HEK293T (cell line): ENCODE measurements around the gene COPS8.

Experiments used
- CTCF ChIA-PET: fragments of 350-600 bp; formaldehyde crosslinking; extraction: SDS; loops from one replicate; lab custom pipeline; 2021; ENCODE audit warnings: antibody characterized with exemption, inconsistent platforms; lab: Yijun Ruan, JAX
- POLR2A ChIA-PET: fragments of 350-600 bp; formaldehyde crosslinking; extraction: SDS; loops from one replicate; lab custom pipeline; 2020; ENCODE audit warnings: antibody characterized with exemption, inconsistent platforms; lab: Yijun Ruan, JAX
- DNase-seq: peaks from one replicate; pipeline ENCODE4 v3.0.0; 2012; ENCODE audit warnings: mixed read lengths; ENCODE audit errors: extremely low spot score
- ARNT ChIP-seq: fragments of 450-650 bp; IDR thresholded peaks from 2 replicates; pipeline ENCODE4 v1.6.1; 2017; ENCODE audit warnings: mild to moderate bottlenecking
- BHLHE40 ChIP-seq: fragments of 450-650 bp; IDR thresholded peaks from 2 replicates; pipeline ENCODE4 v1.6.1; 2016; ENCODE audit warnings: mild to moderate bottlenecking, moderate library complexity, borderline replicate concordance
- CTBP1 ChIP-seq: fragments of 450-650 bp; IDR thresholded peaks from 2 replicates; pipeline ENCODE4 v1.6.1; 2016; ENCODE audit warnings: borderline replicate concordance
- ELF4 ChIP-seq: fragments of 450-650 bp; IDR thresholded peaks from 2 replicates; pipeline ENCODE4 v1.6.1; 2017; ENCODE audit warnings: antibody characterized with exemption
- FOXA1 ChIP-seq: fragments of 450-650 bp; IDR thresholded peaks from 2 replicates; pipeline ENCODE4 v1.6.1; 2016; ENCODE audit warnings: mild to moderate bottlenecking
- FOXK2 ChIP-seq: fragments of 450-650 bp; IDR thresholded peaks from 2 replicates; pipeline ENCODE4 v1.6.1; 2016; ENCODE audit warnings: mild to moderate bottlenecking
- FOXM1 ChIP-seq: fragments of 450-650 bp; IDR thresholded peaks from 2 replicates; pipeline ENCODE4 v1.6.1; 2017; ENCODE audit warnings: mild to moderate bottlenecking, borderline replicate concordance
- HDGF ChIP-seq: fragments of 450-650 bp; IDR thresholded peaks from 2 replicates; pipeline ENCODE4 v1.6.1; 2017; ENCODE audit warnings: antibody characterized with exemption, borderline replicate concordance
- L3MBTL2 ChIP-seq: fragments of 450-650 bp; conservative IDR thresholded peaks from 2 replicates; pipeline ENCODE4 v1.6.1; 2016; ENCODE audit warnings: mild to moderate bottlenecking
- LEF1 ChIP-seq: fragments of 450-650 bp; IDR thresholded peaks from 2 replicates; pipeline ENCODE4 v1.6.1; 2017; ENCODE audit warnings: mild to moderate bottlenecking, borderline replicate concordance
- NFRKB ChIP-seq: fragments of 450-650 bp; IDR thresholded peaks from 2 replicates; pipeline ENCODE4 v1.6.1; 2016; ENCODE audit warnings: mild to moderate bottlenecking, moderate library complexity
- SP1 ChIP-seq: fragments of 450-650 bp; IDR thresholded peaks from 2 replicates; pipeline ENCODE4 v1.6.1; 2017
- SUZ12 ChIP-seq: fragments of 450-650 bp; IDR thresholded peaks from 2 replicates; pipeline ENCODE4 v1.6.1; 2016; ENCODE audit warnings: mild to moderate bottlenecking
- TARDBP ChIP-seq: fragments of 450-650 bp; IDR thresholded peaks from 2 replicates; pipeline ENCODE4 v1.6.1; 2016
- ZNF384 ChIP-seq: fragments of 450-650 bp; IDR thresholded peaks from 2 replicates; pipeline ENCODE4 v1.6.1; 2016
- TF ChIP-seq, protein P1 (sequence below): fragments of 450-650 bp; IDR thresholded peaks from 2 replicates; pipeline ENCODE4 v1.6.1; 2016

The COPS8 gene

DNA sequence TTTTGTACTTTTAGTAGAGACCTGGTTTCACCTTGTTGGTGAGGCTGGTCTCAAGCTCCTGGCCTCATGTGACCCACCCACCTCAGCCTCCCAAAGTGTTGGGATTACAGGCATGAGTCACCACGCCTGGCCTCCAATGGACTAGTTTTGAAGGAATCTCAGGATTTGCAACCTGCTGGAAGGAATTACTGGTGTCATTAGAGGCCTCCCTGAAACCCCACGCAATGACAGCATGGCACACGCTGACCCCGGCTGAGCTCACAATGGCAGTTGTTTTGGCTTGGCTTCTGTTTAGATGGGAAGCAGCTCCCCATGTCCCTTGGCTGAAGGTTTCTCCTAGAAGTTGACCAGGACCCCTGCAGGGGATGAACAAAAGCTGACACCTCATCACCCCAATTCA, 23.1 kb upstream of the COPS8 start:
- CTCF ChIA-PET, result no interaction called here

DNA sequence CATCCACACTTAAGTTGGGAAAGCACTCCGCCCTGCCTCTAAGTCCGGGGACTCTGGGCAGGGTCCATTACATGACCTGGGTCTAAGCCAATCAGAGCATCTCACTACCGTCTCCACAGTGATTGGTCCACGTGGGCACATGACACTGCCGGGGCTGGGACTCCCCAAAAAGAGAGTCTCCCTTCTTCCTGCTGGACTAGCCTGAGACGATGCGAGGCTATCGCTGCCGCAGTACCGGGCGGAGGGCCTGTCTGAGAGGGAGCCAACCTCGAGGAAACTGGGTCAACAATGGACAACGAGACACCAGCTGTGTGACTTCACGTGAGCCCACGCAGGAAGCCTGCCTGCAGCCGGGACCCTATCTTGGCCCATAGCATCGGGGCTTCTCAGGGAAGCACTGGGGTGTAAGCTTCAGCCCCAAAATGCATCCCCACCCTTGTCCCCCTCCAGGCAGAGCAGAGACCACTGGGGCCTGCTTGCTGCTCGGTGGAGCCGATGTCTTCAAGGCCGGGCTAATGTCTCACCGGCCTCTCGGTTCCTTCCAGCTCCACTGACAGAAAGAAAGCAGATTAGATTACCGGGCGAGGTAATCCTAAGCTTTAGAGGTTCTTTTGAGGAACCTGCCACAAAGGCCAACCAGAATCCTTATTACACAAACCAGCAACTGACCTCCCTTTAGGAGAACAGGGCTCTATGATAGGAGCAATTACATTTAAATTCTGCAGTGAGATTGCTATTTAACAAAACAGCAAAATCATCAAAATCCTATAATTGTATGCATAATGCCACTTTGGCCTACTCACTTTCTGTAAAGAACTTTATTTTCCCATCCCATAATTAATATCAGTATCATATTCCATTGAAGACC, 21.3 kb upstream of the COPS8 start:
- DNase-seq, result no peak
- TF ChIP-seq, protein P1, sequence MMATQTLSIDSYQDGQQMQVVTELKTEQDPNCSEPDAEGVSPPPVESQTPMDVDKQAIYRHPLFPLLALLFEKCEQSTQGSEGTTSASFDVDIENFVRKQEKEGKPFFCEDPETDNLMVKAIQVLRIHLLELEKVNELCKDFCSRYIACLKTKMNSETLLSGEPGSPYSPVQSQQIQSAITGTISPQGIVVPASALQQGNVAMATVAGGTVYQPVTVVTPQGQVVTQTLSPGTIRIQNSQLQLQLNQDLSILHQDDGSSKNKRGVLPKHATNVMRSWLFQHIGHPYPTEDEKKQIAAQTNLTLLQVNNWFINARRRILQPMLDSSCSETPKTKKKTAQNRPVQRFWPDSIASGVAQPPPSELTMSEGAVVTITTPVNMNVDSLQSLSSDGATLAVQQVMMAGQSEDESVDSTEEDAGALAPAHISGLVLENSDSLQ, result no peak
- ChIA-PET POLR2A (no interaction called here), CTCF (no interaction called here)

More for the DNA sequence above, 23.1 kb upstream of the COPS8 start:
- TF ChIP-seq LEF1 (no peak), TARDBP (no peak), HDGF (no peak)
- POLR2A ChIA-PET, result no interaction called here
- DNase-seq, result no peak

DNA sequence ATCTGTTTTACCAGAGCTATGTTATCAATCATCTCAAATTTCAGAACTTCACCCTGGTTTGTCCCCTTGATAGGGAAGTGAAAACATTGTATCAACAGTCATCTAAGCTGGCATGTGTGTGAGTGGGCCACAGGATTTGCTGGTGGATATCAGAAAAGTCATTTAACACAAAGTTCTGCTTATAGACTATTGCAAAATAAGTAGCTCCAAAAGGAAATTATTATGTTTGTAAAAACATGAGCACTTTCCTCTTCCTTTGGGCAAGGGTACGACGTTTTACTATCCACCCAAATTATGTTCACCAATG, 20.7 kb upstream of the COPS8 start:
- ChIA-PET CTCF (no interaction called here), POLR2A (no interaction called here)
- TF ChIP-seq SP1 (no peak), TARDBP (no peak), ELF4 (no peak), BHLHE40 (no peak), ZNF384 (no peak), FOXM1 (no peak), LEF1 (no peak), CTBP1 (no peak), L3MBTL2 (no peak), NFRKB (no peak), ARNT (no peak), FOXA1 (no peak), HDGF (no peak), SUZ12 (no peak), FOXK2 (no peak)
- TF ChIP-seq, protein P1, result no peak
- DNase-seq, result no peak

DNA sequence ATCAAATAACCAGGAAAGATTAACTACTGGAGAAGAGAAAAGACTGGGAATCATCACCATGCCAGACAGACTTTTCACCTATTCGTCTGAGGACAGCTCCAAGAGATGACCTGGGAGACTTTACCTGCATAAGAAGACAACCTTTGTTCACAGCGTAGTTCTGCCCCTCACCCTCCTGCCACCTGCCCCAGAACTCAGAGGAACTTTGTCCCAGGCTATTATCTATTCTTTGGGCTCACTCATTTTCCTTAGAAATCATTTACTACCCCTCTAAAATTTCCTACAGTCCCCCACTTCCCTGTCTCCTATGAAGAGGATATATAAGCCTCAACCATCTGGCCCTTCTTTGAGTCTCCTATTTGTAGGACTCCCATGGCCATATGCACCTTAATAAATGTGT, 19.3 kb upstream of the COPS8 start:
- CTCF ChIA-PET, result no interaction called here
- TF ChIP-seq HDGF (no peak), BHLHE40 (no peak), FOXM1 (no peak), ELF4 (no peak), SUZ12 (no peak), LEF1 (no peak), ARNT (no peak), CTBP1 (no peak), ZNF384 (no peak), TARDBP (no peak), SP1 (no peak), NFRKB (no peak), L3MBTL2 (no peak), FOXA1 (no peak)
- TF ChIP-seq, protein P1, result no peak
- POLR2A ChIA-PET, result no interaction called here
- no peak for DNase-seq

DNA sequence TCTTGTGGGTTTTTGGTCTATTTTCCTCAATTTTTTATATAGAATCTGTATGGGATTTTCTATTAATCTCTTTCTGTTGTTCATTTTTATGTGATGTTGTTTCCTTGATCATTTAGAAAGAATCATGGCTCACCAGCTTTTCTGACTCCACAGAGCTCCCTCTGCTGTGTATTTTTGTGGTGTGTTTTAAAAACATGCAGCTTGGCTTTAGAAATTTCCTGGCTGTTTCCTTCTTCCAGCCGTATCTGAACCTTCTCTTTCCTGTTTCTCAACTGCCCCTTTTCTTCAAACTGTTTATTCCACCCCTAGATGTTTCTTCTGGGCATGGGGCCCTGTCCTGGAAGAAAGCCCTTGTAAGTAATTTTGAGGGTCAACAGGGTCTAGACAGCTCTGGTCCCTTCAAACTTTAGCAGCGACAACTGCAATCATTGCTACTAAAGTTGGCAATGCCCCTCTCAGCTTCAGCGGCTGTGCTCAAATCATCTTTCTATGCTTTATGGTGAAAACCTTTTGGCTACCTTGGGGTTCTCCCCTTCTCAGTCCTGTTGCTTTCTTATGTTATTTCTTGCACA, 17.6 kb upstream of the COPS8 start:
- no peak for TF ChIP-seq LEF1
- no peak for TF ChIP-seq ARNT
- TF ChIP-seq, protein P1, result no peak
- no peak for TF ChIP-seq ZNF384
- TF ChIP-seq FOXM1, result no peak
- no peak for TF ChIP-seq TARDBP
- TF ChIP-seq HDGF, result no peak
- TF ChIP-seq FOXK2, result no peak
- no peak for TF ChIP-seq SUZ12
- TF ChIP-seq FOXA1, result no peak
- no peak for TF ChIP-seq L3MBTL2
- no peak for TF ChIP-seq CTBP1
- no peak for TF ChIP-seq BHLHE40
- TF ChIP-seq SP1, result no peak
- no peak for TF ChIP-seq NFRKB
- no peak for DNase-seq
- CTCF ChIA-PET, result no interaction called here
- POLR2A ChIA-PET, result no interaction called here
